HepG2 (cell line): ENCODE results near the gene CASTOR1. TPM values are rescaled to one million over a fixed set of nuclear protein-coding genes. Genes with fewer than 3 reads are reported as not detected.

Experiments used
- CHCHD3 ChIP-seq: sonication (generic); formaldehyde crosslinking; IDR thresholded peaks from 2 replicates; pipeline ENCODE4 v1.8.0; 2022; ENCODE audit warnings: mild to moderate bottlenecking, missing genetic modification reagents, moderate library complexity
- ELF3 ChIP-seq: IDR thresholded peaks from 2 replicates; pipeline ENCODE4 v1.6.1; 2016; ENCODE audit warnings: missing genetic modification reagents, missing compliant biosample characterization
- EP300 ChIP-seq, 3 experiments: sonication (generic) in 1 of 3; formaldehyde crosslinking in 1 of 3; IDR thresholded peaks; 2 replicates each; pipeline versions ENCODE4 v1.5.1 to v1.6.1; 2011 to 2020; ENCODE audit warnings: low read depth in 2 of 3, low read length in 2 of 3, borderline replicate concordance in 1 of 3, improper control_type of control experiment in 1 of 3, mild to moderate bottlenecking in 1 of 3, missing genetic modification reagents in 1 of 3, moderate library complexity in 1 of 3
- GATAD2A ChIP-seq: IDR thresholded peaks from 2 replicates; pipeline ENCODE4 v1.6.1; 2016
- GRHL1 ChIP-seq: sonication (generic); formaldehyde crosslinking; conservative IDR thresholded peaks from 2 replicates; pipeline ENCODE4 v1.8.0; 2022; ENCODE audit warnings: missing genetic modification reagents
- HMG20A ChIP-seq: IDR thresholded peaks from 2 replicates; pipeline ENCODE4 v1.6.1; 2016; ENCODE audit warnings: borderline replicate concordance
- HNF4G ChIP-seq, 2 experiments: sonication (generic) in 1 of 2; formaldehyde crosslinking in 1 of 2; IDR thresholded peaks; 2 replicates each; pipeline versions ENCODE4 v1.4.0 to v1.6.1; 2011 to 2020; ENCODE audit warnings: borderline replicate concordance in 2 of 2, low read depth in 2 of 2, mild to moderate bottlenecking in 2 of 2, low read length in 1 of 2, missing genetic modification reagents in 1 of 2, moderate library complexity in 1 of 2
- IRF2 ChIP-seq: IDR thresholded peaks from 2 replicates; pipeline ENCODE4 v1.6.1; 2018; ENCODE audit warnings: missing genetic modification reagents, missing compliant biosample characterization
- JUN ChIP-seq: sonication (generic); formaldehyde crosslinking; IDR thresholded peaks from 2 replicates; pipeline ENCODE4 v1.4.0; 2020; ENCODE audit warnings: mild to moderate bottlenecking, missing genetic modification reagents
- LCORL ChIP-seq, 2 experiments: fragments of 450-650 bp in 1 of 2; sonication (generic) in 1 of 2; formaldehyde crosslinking in 1 of 2; IDR thresholded peaks; 2 replicates each; pipeline versions ENCODE4 v1.5.0 to v1.6.1; 2017 to 2020; ENCODE audit warnings: antibody characterized with exemption in 1 of 2, missing genetic modification reagents in 1 of 2
- MAFF ChIP-seq: IDR thresholded peaks from 2 replicates; pipeline ENCODE4 v1.6.1; 2011; ENCODE audit warnings: low read depth, low read length, improper control_type of control experiment
- MAFG ChIP-seq: sonication (generic); formaldehyde crosslinking; IDR thresholded peaks from 2 replicates; pipeline ENCODE4 v1.5.1; 2020; ENCODE audit warnings: mild to moderate bottlenecking, missing genetic modification reagents
- RFXANK ChIP-seq: IDR thresholded peaks from 2 replicates; pipeline ENCODE4 v1.6.1; 2016
- SAP130 ChIP-seq: IDR thresholded peaks from 2 replicates; pipeline ENCODE4 v1.6.1; 2016; ENCODE audit warnings: low read depth
- SKI ChIP-seq: fragments of 450-650 bp; IDR thresholded peaks from one replicate; pipeline ENCODE4 v1.6.1; 2018; ENCODE audit warnings: mild to moderate bottlenecking; ENCODE audit not compliant: partially characterized antibody
- SP5 ChIP-seq: IDR thresholded peaks from 2 replicates; pipeline ENCODE4 v1.6.1; 2016; ENCODE audit warnings: low read depth, borderline replicate concordance
- SRSF1 ChIP-seq: fragments of 200-400 bp; formaldehyde crosslinking; optimal IDR thresholded peaks from 2 replicates; pipeline ENCODE3; 2017; ENCODE audit warnings: mild to moderate bottlenecking, low read depth, low read length, moderate library complexity
- ZBTB43 ChIP-seq: sonication (generic); formaldehyde crosslinking; conservative IDR thresholded peaks from 2 replicates; pipeline ENCODE4 v1.4.0; 2020; ENCODE audit warnings: missing genetic modification reagents
- ZFP36L2 ChIP-seq: sonication (generic); formaldehyde crosslinking; IDR thresholded peaks from 2 replicates; pipeline ENCODE4 v1.4.0; 2020; ENCODE audit warnings: missing genetic modification reagents
- ZFP41 ChIP-seq: sonication (generic); formaldehyde crosslinking; IDR thresholded peaks from 2 replicates; pipeline ENCODE4 v1.4.0; 2020; ENCODE audit warnings: mild to moderate bottlenecking, missing genetic modification reagents, borderline replicate concordance
- ZFP90 ChIP-seq: sonication (generic); formaldehyde crosslinking; IDR thresholded peaks from 2 replicates; pipeline ENCODE4 v1.8.0; 2022; ENCODE audit warnings: missing genetic modification reagents, mild to moderate bottlenecking, inconsistent platforms, borderline replicate concordance
- ZFY ChIP-seq: sonication (generic); formaldehyde crosslinking; IDR thresholded peaks from 2 replicates; pipeline ENCODE4 v1.4.0; 2020; ENCODE audit warnings: missing genetic modification reagents
- ZMYM4 ChIP-seq: sonication (generic); formaldehyde crosslinking; IDR thresholded peaks from 2 replicates; pipeline ENCODE4 v1.8.1; 2023; ENCODE audit warnings: mild to moderate bottlenecking, missing genetic modification reagents
- ZNF260 ChIP-seq: sonication (generic); formaldehyde crosslinking; IDR thresholded peaks from 2 replicates; pipeline ENCODE4 v1.4.0; 2020; ENCODE audit warnings: missing genetic modification reagents, low read depth, mild to moderate bottlenecking, borderline replicate concordance
- ZNF484 ChIP-seq: sonication (generic); formaldehyde crosslinking; IDR thresholded peaks from 2 replicates; pipeline ENCODE4 v1.5.1; 2020; ENCODE audit warnings: mild to moderate bottlenecking, low read depth, missing genetic modification reagents, borderline replicate concordance
- ZNF513 ChIP-seq: sonication (generic); formaldehyde crosslinking; conservative IDR thresholded peaks from 2 replicates; pipeline ENCODE4 v1.5.0; 2020; ENCODE audit warnings: missing genetic modification reagents
- polyA plus RNA-seq, 8 experiments: library from polyadenylated mRNA; depleted of rRNA in 3 of 8; stranded (reverse) in 7 of 8; unstranded in 1 of 8; fragments of >200 nt; fragmentation: Illumina TruSeq in 4 of 8; extraction: Trizol in 4 of 8; gene quantifications; 2 replicates each; pipeline versions ENCODE4 v1.2.1 to v1.2.3, GENCODE V29; 2011 to 2016; ENCODE audit warnings: low read depth in 4 of 8, missing spikeins in 1 of 8, mixed read lengths in 1 of 8; ENCODE audit not compliant: insufficient read depth in 1 of 8
- total RNA-seq, 5 experiments: library from RNA; depleted of rRNA; stranded (reverse); fragments of >200 nt; fragmentation: Illumina TruSeq; extraction: Trizol; gene quantifications; 2 replicates each; pipeline ENCODE4 v1.2.3, GENCODE V29; 2016; ENCODE audit warnings: low read depth in 1 of 5

Gene CASTOR1
- total and polyA plus RNA-seq, 2 of the 13 experiments (the other 11 are each of a cell fraction or from before 2014, with no cell fraction given) = 2.6 to 4.4 TPM

GRCh38 chr22:30245181-30245984 lies 43.9 kb downstream of the CASTOR1 start (continued):
- TF ChIP-seq ZNF513 (CRISPR knock-in tag) = no peak
- TF ChIP-seq RFXANK (CRISPR knock-in tag) = no peak
- TF ChIP-seq ZBTB43 (CRISPR knock-in tag) = no peak
- peak; percentile 17; the same call in 1 of the 2 replicates for TF ChIP-seq GATAD2A (CRISPR knock-in tag)
- no peak for TF ChIP-seq MAFF
- no peak for TF ChIP-seq HNF4G (IDR thresholded peaks at IDR 0.05; ENCODE audit: borderline replicate concordance, low read depth, low read length)
- TF ChIP-seq HNF4G (CRISPR knock-in tag; IDR thresholded peaks at IDR 0.05; ENCODE audit: borderline replicate concordance, low read depth) = no peak
- no peak for TF ChIP-seq SRSF1
- TF ChIP-seq ZFP41 (CRISPR knock-in tag) = no peak
- no peak for TF ChIP-seq EP300 (IDR thresholded peaks at IDR 0.05; ENCODE audit: low read depth in 2 of 2, low read length in 2 of 2)
- TF ChIP-seq EP300 (CRISPR knock-in tag; IDR thresholded peaks at IDR 0.05; ENCODE audit: borderline replicate concordance) = no peak
- TF ChIP-seq SAP130 (CRISPR knock-in tag) = peak; percentile 57
- TF ChIP-seq GRHL1 (CRISPR knock-in tag) = no peak
- no peak for TF ChIP-seq MAFG (CRISPR knock-in tag)
- TF ChIP-seq SP5 = peak; percentile 72
- 0 out of 2 replicates have a peak, but pooled peaks have one; percentile 9 for TF ChIP-seq IRF2 (CRISPR knock-in tag)
- no peak for TF ChIP-seq LCORL (IDR thresholded peaks at IDR 0.05)
- no peak for TF ChIP-seq LCORL (CRISPR knock-in tag; IDR thresholded peaks at IDR 0.05)
- TF ChIP-seq HMG20A (CRISPR knock-in tag) = no peak
- TF ChIP-seq ZNF260 = no peak
- TF ChIP-seq SKI = no peak
- TF ChIP-seq ZFP90 = no peak
- TF ChIP-seq ZNF484 (CRISPR knock-in tag) = no peak
- no peak for TF ChIP-seq ZFY (CRISPR knock-in tag)
- TF ChIP-seq ZFP36L2 (CRISPR knock-in tag) = no peak
- TF ChIP-seq CHCHD3 (CRISPR knock-in tag) = no peak
- TF ChIP-seq ZMYM4 (CRISPR knock-in tag) = no peak
- TF ChIP-seq ELF3 (CRISPR knock-in tag) = 0 out of 2 replicates have a peak, but pooled peaks have one; percentile 26
- no peak for TF ChIP-seq JUN (CRISPR knock-in tag)
